SU-DHL-6 (cell line): Measurements from ENCODE around the gene VIPR2.

ENCODE experiments used
- CTCF ChIP-seq: fragments of 200-600 bp; sonication (generic); IDR thresholded peaks from one replicate; pipeline ENCODE4 v1.5.1; 2017; ENCODE audit warnings: antibody characterized with exemption, mild to moderate bottlenecking, low read length, moderate library complexity; ENCODE audit not compliant: insufficient read depth, poor library complexity, severe bottlenecking
- EZH2phosphoT487 ChIP-seq: fragments of 200-600 bp; sonication (generic), shearing (Covaris generic); conservative IDR thresholded peaks from 2 replicates; pipeline ENCODE4 v1.6.1; 2018; ENCODE audit warnings: mild to moderate bottlenecking, antibody characterized with exemption, low read length, moderate library complexity, mixed read lengths

DNA sequence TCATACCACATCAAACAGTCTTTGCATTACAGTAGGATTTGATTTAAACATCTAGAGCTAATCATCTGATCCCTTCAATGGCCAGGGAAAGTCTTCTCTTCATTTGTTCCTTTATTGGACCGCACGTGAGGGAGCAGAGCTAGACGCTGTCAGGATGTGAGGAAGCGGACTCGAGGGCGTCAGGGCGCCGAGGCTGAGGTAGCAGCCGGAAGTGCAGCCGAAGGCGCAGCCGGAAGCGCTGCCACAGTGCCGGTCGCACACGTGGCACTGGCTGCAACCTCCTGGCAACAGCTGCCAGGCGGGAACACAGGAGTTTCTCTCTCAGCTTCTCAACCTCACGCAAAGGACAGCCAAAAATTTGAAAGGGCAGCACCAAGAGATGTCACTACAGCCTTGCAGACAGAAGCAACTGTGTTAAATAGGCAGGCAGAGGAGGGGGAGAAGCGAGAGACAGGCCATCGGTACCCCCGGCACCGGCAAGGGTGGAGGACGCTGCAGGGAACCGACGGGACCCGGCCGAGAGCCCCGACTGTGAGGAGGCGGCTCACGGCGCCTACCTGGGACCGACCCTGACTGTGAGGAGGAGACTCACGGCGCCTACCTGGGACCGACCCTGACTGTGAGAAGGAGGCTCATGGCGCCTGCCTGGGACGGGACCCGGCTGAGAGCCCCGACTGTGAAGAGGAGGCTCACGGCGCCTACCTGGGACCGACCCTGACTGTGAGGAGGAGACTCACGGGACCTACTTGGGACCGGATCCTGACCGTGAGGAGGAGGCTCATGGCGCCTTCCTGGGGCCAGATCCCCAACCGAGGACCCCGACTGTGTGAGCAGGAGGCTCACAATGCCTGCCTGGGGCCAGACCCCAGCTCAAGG, 32.3 kb downstream of the VIPR2 start:
- TF ChIP-seq CTCF (no peak), EZH2phosphoT487 (no peak)
